Lower leg skin (tissue), 4 donors: ENCODE data around the gene IQCH. TPM values are rescaled to one million over a fixed set of nuclear protein-coding genes. Genes with fewer than 3 reads are reported as not detected.

ENCODE experiments used
- DNase-seq, 2 donors: peaks; one replicate each; pipeline ENCODE4 v3.0.0-alpha.2; 2019; ENCODE audit warnings: low spot score in 2 of 2
- H3K4me3 ChIP-seq: fragments of 200-600 bp; sonication (generic); 2 replicates; pipeline ENCODE4 v1.5.1; 2017; ENCODE audit warnings: mild to moderate bottlenecking, low read depth; ENCODE audit not compliant: poor library complexity, severe bottlenecking
- POLR2A ChIP-seq, 2 donors: fragments of 450-650 bp; IDR thresholded peaks; one replicate each; pipeline ENCODE4 v1.6.1; 2016 to 2017; ENCODE audit warnings: antibody characterized with exemption in 2 of 2, mild to moderate bottlenecking in 1 of 2, moderate library complexity in 1 of 2
- WGBS, 2 donors: methylation state at CpG; one replicate each; pipeline ENCODE4 v1.1.5; 2018; 5-methylcytosine and 5-hydroxymethylcytosine counted together
- intact Hi-C: fragments of 100-400 bp; cut with DNase I; formaldehyde crosslinking; loops from one replicate; pipeline ENCODE4 v1.15.0; 2023; ENCODE audit warnings: low total_unique reads
- total RNA-seq, 4 donors: library from RNA; depleted of rRNA; stranded (reverse); fragments of >200 nt; gene quantifications; one replicate each; pipeline ENCODE4 v1.1.0, GENCODE V29; 2016
- TF ChIP-seq, protein P1 (sequence below), 3 donors: fragments of 450-650 bp; IDR thresholded peaks; one replicate each; pipeline ENCODE4 v1.5.1; 2016; ENCODE audit warnings: antibody characterized with exemption in 3 of 3, mild to moderate bottlenecking in 3 of 3, moderate library complexity in 2 of 3

The IQCH gene
- total RNA-seq, 4 donors from 2014 or later = 0.17 to 1.6 (median 0.94) TPM

DNA sequence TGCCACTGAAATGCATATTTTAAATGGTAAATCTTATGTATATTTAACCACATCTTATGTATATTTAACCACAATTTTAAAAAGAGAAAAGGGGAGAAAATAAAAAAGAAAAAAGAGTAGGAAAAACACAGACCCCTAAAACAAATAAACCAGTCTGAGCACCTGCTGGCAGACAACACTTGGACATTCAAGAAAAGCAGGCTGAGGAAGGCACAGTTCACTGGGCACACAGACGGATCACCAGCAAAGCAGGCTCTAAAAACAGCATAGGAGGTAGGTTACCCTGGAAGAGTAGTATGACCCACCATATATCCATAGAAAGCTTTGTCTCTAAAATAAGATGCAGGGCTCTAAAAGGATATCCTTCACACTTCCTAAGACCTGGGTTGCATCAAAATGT, 27.2 kb upstream of the IQCH start:
- no peak overlapping the region for H3K4me3 ChIP-seq
- TF ChIP-seq, protein P1, sequence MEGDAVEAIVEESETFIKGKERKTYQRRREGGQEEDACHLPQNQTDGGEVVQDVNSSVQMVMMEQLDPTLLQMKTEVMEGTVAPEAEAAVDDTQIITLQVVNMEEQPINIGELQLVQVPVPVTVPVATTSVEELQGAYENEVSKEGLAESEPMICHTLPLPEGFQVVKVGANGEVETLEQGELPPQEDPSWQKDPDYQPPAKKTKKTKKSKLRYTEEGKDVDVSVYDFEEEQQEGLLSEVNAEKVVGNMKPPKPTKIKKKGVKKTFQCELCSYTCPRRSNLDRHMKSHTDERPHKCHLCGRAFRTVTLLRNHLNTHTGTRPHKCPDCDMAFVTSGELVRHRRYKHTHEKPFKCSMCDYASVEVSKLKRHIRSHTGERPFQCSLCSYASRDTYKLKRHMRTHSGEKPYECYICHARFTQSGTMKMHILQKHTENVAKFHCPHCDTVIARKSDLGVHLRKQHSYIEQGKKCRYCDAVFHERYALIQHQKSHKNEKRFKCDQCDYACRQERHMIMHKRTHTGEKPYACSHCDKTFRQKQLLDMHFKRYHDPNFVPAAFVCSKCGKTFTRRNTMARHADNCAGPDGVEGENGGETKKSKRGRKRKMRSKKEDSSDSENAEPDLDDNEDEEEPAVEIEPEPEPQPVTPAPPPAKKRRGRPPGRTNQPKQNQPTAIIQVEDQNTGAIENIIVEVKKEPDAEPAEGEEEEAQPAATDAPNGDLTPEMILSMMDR (IDR thresholded peaks at IDR 0.05) = no peak
- TF ChIP-seq POLR2A (IDR thresholded peaks at IDR 0.05) = no peak
- DNase-seq = no peak
- WGBS, 2 donors = 67 to 68% methylated on average over 1 of the region's 1 CpG
- intact Hi-C loops = no loop called here

DNA sequence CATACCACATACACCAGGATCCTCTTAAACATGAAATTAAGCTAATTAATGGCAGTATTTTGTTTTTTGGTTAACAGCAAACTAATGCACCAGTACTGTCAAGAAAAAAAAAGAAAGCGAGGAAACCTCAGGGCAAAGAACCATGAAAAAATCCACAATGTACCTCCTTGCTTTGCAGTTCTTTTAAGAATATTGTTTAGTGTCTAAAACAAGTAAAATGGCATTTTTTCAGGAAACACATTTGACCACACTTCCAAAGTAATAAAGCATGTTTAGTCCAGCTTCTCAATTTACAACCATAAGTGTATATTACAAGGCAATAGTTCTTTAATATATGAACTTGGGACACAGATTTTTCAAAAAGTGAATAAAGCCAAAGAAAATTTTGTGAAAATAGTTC, 26.7 kb upstream of the IQCH start:
- no peak for DNase-seq
- WGBS, 2 donors = 94 to 96% methylated on average over 1 of the region's 1 CpG
- intact Hi-C loops = no loop called here
- no peak overlapping the region for H3K4me3 ChIP-seq
- no peak for TF ChIP-seq POLR2A (IDR thresholded peaks at IDR 0.05)
- TF ChIP-seq, protein P1 (IDR thresholded peaks at IDR 0.05) = no peak

DNA sequence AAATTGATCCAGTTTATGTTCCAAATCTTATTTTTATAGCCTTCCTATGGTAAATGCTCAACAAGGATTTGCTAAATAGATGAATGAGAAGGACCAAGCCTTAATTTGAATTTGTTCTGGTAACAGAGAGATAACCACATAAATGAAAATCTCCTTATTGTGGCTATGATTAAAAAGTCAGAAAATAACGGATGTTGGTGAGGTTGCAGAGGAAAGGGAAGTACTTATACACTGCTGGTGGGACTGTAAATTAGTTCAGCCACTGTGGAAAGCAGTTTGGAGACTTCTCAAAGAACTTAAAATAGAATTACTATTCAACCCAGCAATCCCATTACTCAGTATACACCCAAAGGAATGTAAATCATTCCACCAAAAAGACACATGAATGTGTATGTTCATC, 26.3 kb upstream of the IQCH start:
- intact Hi-C loops = no loop called here
- no peak for TF ChIP-seq POLR2A (IDR thresholded peaks at IDR 0.05)
- TF ChIP-seq, protein P1 (IDR thresholded peaks at IDR 0.05) = no peak
- WGBS, 2 donors = 59 to 79% methylated on average over 1 of the region's 1 CpG

DNA sequence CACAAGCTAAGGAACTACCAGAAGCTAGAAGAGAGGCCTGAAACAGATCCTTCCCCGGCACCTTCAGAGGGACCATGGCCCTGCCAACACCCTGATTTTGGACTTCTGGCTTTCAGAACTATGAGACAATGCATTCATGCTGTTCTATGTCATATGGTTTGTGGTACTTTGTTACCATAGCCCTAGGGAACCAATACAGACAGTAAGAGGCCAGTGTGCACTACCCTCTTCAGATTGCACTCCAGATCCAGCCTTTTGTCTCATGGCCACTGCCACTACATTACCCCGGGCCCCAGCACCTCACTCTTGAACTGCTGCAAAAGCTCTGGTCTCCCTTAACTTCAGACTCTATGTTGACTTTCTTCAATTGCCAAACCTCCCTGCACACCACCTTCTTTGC, 24.1 kb upstream of the IQCH start:
- intact Hi-C loops = no loop called here
- H3K4me3 ChIP-seq = no peak overlapping the region
- TF ChIP-seq, protein P1 (IDR thresholded peaks at IDR 0.05) = no peak
- no peak for TF ChIP-seq POLR2A (IDR thresholded peaks at IDR 0.05)
- no peak for DNase-seq
- WGBS, 2 donors = 82 to 98% methylated on average over 2 of the region's 2 CpGs

More for the DNA sequence above, 26.3 kb upstream of the IQCH start:
- no peak for DNase-seq
- H3K4me3 ChIP-seq = no peak overlapping the region

DNA sequence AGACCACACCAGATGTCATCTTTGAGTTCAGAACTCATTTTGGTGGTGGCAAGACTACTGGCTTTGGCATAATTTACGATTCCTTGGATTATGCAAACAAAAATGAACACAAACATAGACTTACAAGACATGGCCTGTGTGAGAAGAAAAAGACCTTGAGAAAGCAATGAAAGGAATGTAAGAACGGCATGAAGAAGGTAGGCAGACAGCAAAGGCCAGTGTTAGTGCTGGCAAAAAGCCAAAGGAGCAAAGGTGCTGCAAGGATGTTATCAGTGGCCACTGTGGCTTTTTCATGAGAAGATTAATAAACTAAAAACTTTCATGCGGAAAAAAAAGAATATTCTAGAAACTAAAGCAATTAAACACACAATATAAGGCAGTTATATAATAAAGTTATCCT, 22.0 kb upstream of the IQCH start:
- no peak for DNase-seq
- WGBS, 2 donors = 83 to 91% methylated on average over 3 of the region's 3 CpGs
- H3K4me3 ChIP-seq = no peak overlapping the region
- TF ChIP-seq, protein P1 (IDR thresholded peaks at IDR 0.05) = no peak
- no peak for TF ChIP-seq POLR2A (IDR thresholded peaks at IDR 0.05)
- intact Hi-C loops = no loop called here
